Right lobe of liver (tissue), 4 donors: ENCODE results near the gene NME3.

Experiments used
- POLR2A ChIP-seq: fragments of 450-650 bp; IDR thresholded peaks from one replicate; pipeline ENCODE4 v1.6.1; 2017; ENCODE audit warnings: antibody characterized with exemption, mild to moderate bottlenecking
- TF ChIP-seq, protein P1 (sequence below), 4 donors: fragments of 200-600 bp in 3 of 4; fragments of 450-650 bp in 1 of 4; IDR thresholded peaks; one replicate each; pipeline versions ENCODE4 v1.5.1 to v1.8.0; 2016 to 2022; ENCODE audit warnings: antibody characterized with exemption in 4 of 4, mild to moderate bottlenecking in 2 of 4
- donor health status: DM: no; HTN: no; CAD: no.
- donor health status: DM: no; HTN: no; CAD: no.
- donor health status: DM: no; HTN: yes; CAD: no.

DNA sequence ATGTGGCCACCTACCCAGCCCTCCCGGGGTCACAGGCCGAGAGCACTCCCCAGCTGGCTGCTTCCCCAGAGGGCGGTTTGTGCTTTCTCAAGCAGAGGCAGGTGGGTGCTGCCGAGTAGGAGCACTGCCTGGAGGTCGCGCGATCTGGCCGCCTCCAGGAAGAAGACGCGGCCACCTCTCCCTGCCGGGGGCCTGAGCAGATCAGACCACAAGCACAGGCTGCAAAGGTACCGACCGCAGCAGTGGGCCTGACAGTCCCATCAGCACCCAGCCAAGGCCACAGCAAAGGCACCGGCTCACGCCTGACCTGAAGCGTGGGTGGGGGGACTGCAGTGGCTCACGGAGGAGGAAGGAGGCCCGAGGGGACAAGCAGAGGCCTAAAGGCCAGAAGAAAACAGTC lies 37.3 kb upstream of the NME3 start:
- TF ChIP-seq, protein P1, sequence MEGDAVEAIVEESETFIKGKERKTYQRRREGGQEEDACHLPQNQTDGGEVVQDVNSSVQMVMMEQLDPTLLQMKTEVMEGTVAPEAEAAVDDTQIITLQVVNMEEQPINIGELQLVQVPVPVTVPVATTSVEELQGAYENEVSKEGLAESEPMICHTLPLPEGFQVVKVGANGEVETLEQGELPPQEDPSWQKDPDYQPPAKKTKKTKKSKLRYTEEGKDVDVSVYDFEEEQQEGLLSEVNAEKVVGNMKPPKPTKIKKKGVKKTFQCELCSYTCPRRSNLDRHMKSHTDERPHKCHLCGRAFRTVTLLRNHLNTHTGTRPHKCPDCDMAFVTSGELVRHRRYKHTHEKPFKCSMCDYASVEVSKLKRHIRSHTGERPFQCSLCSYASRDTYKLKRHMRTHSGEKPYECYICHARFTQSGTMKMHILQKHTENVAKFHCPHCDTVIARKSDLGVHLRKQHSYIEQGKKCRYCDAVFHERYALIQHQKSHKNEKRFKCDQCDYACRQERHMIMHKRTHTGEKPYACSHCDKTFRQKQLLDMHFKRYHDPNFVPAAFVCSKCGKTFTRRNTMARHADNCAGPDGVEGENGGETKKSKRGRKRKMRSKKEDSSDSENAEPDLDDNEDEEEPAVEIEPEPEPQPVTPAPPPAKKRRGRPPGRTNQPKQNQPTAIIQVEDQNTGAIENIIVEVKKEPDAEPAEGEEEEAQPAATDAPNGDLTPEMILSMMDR (IDR thresholded peaks at IDR 0.05), result no peak
- no peak for TF ChIP-seq POLR2A
